WTC11 (cell line): Measurements from ENCODE around the gene CDK6. TPM values are rescaled to one million over a fixed set of nuclear protein-coding genes. Genes with fewer than 3 reads are reported as not detected.

Source experiments
- ATAC-seq: fragments of 200-7000 bp; cut with Tn5 transposase; 2 replicates; pipeline ENCODE4 v1.10.0; 2021; ENCODE audit warnings: mild to moderate bottlenecking, moderate library complexity
- CTCF ChIA-PET: fragments of 300-600 bp; sonication (Branson Sonifier 250); formaldehyde crosslinking; loops from one replicate; lab custom pipeline; 2021; ENCODE audit warnings: antibody characterized with exemption; lab: Charles Lee
- POLR2A ChIA-PET: fragments of 350-600 bp; sonication (Branson Sonifier 250); formaldehyde crosslinking; loops from one replicate; lab custom pipeline; 2021; ENCODE audit warnings: antibody characterized with exemption; lab: Charles Lee
- DNase-seq: peaks from one replicate; pipeline ENCODE4 v3.0.0; 2021; ENCODE audit warnings: low spot score
- H3K27ac Mint-ChIP-seq: 2 replicates; pipeline ENCODE4 v1.8.0; 2021; ENCODE audit warnings: mixed read lengths
- H3K27me3 Mint-ChIP-seq: 2 replicates; pipeline ENCODE4 v1.8.0; 2021; ENCODE audit warnings: low read depth, mild to moderate bottlenecking, moderate library complexity, mixed read lengths
- H3K36me3 Mint-ChIP-seq: 2 replicates; pipeline ENCODE4 v1.8.0; 2021; ENCODE audit warnings: mixed read lengths
- H3K4me1 Mint-ChIP-seq: 2 replicates; pipeline ENCODE4 v1.8.0; 2022; ENCODE audit warnings: mixed read lengths
- H3K4me3 Mint-ChIP-seq: 2 replicates; pipeline ENCODE4 v1.8.0; 2021; ENCODE audit warnings: mild to moderate bottlenecking, moderate library complexity, mixed read lengths
- H3K9me3 Mint-ChIP-seq: 2 replicates; pipeline ENCODE4 v1.8.0; 2021; ENCODE audit warnings: mixed read lengths
- EMX1 ChIP-seq: fragments of 250-450 bp; sonication (Bioruptor Pico); IDR thresholded peaks from 2 replicates; pipeline ENCODE4 v1.8.0; 2021; ENCODE audit warnings: mild to moderate bottlenecking
- ERG ChIP-seq: fragments of 250-450 bp; sonication (Bioruptor Pico); IDR thresholded peaks from 2 replicates; pipeline ENCODE4 v1.8.0; 2021; ENCODE audit warnings: mild to moderate bottlenecking
- GTF2I ChIP-seq: fragments of 250-450 bp; sonication (Bioruptor Pico); conservative IDR thresholded peaks from 2 replicates; pipeline ENCODE4 v1.4.0; 2021; ENCODE audit warnings: mild to moderate bottlenecking
- ZNF232 ChIP-seq: sonication (generic); formaldehyde crosslinking; IDR thresholded peaks from 2 replicates; pipeline ENCODE4 v1.8.0; 2022; ENCODE audit warnings: mild to moderate bottlenecking, missing genetic modification reagents
- total RNA-seq: library from RNA; stranded (reverse); gene quantifications from 3 replicates; pipeline ENCODE4 v1.2.3, GENCODE V29; 2021
- TF ChIP-seq, protein P1 (sequence below): fragments of 250-450 bp; sonication (Bioruptor Pico); conservative IDR thresholded peaks from 2 replicates; pipeline ENCODE4 v1.9.0; 2021; ENCODE audit warnings: mild to moderate bottlenecking
- TF ChIP-seq, protein P2 (sequence below): fragments of 250-450 bp; sonication (Bioruptor Pico); IDR thresholded peaks from 2 replicates; pipeline ENCODE4 v1.9.0; 2021; ENCODE audit warnings: mild to moderate bottlenecking, borderline replicate concordance
- TF ChIP-seq, protein P3 (sequence below): fragments of 250-450 bp; sonication (Bioruptor Pico); IDR thresholded peaks from 2 replicates; pipeline ENCODE4 v2.1.2; 2022; ENCODE audit warnings: mild to moderate bottlenecking, moderate library complexity
- TF ChIP-seq, protein P4 (sequence below): fragments of 200-600 bp; IDR thresholded peaks from 2 replicates; pipeline ENCODE4 v1.8.0; 2022; ENCODE audit warnings: antibody characterized with exemption
- TF ChIP-seq, protein P5 (sequence below): sonication (generic); formaldehyde crosslinking; IDR thresholded peaks from 2 replicates; pipeline ENCODE4 v1.8.1; 2022; ENCODE audit warnings: low read depth, mild to moderate bottlenecking, moderate library complexity, missing genetic modification reagents, borderline replicate concordance

CDK6 gene
- total RNA-seq, 1 experiment from 2014 or later: 47.2 TPM

- CTCF ChIA-PET: no interaction called here
- POLR2A ChIA-PET: no interaction called here
Observed at GRCh38 chr7:92560602-92561001, 275.8 kb downstream of the CDK6 start.

DNA sequence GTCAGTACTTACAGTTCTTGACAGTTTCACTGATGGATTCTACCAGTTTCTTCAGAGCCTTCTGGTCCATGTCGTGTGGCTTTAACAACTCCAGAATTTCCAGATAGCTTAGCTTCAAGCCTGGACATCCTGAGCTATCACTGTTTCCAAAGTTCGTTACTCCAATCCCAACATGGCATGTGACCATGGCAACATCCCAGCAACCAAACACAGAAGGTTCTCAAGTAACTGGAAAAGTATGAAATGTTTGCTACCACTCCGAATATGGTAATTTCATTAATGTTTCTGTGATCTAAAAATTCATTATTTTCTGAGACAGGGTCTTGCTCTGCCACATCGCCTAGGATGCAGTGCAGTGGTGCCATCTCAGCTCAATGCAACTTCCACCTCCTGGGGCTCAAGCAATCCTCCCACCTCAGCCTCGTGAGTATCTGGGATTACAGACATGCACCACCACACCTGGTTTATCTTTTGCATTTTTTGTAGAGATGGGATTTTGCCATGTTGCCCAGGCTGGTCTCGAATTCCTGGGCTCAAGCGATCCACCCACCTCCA, 278.5 kb downstream of the CDK6 start:
- ATAC-seq (peak; percentile 27), DNase-seq (no peak)
- TF ChIP-seq, protein P1, sequence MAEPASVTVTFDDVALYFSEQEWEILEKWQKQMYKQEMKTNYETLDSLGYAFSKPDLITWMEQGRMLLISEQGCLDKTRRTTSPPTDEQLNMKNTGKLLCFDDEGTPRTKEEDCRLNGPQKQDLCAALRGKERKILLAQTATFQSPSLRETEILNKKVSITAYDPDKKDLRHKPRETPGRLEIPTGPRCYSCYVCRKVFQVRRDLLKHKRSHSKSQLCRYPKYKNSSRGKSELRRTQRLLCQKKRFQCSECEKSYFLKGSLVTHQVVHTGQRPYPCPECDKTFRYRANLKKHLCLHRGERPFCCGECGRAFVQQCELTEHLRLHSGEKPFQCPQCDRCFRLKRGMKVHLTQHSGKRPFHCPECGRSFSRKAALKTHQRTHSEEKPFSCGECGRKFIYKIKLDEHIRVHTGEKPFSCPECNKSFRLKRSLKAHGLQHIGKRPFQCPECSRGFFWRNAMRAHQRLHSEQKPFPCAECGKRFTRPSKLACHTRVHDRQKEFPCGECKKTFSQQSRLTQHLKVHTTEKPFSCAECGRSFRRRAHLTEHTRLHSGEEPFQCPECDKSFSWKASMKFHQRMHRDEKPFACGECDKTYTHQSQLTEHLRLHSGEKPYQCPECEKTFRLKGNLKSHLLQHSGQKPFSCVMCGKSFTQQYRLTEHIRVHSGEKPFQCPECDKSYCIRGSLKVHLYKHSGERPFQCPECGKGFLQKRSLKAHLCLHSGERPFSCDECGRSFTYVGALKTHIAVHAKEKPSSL (CRISPR knock-in tag): 0 out of 2 replicates have a peak, but pooled peaks have one; percentile 39
- TF ChIP-seq ZNF232 (CRISPR knock-in tag) (no peak), ERG (CRISPR knock-in tag) (peak; percentile 59), EMX1 (CRISPR knock-in tag) (peak; percentile 73; the same call in 1 of the 2 replicates), GTF2I (CRISPR knock-in tag) (no peak)
- TF ChIP-seq, protein P2, sequence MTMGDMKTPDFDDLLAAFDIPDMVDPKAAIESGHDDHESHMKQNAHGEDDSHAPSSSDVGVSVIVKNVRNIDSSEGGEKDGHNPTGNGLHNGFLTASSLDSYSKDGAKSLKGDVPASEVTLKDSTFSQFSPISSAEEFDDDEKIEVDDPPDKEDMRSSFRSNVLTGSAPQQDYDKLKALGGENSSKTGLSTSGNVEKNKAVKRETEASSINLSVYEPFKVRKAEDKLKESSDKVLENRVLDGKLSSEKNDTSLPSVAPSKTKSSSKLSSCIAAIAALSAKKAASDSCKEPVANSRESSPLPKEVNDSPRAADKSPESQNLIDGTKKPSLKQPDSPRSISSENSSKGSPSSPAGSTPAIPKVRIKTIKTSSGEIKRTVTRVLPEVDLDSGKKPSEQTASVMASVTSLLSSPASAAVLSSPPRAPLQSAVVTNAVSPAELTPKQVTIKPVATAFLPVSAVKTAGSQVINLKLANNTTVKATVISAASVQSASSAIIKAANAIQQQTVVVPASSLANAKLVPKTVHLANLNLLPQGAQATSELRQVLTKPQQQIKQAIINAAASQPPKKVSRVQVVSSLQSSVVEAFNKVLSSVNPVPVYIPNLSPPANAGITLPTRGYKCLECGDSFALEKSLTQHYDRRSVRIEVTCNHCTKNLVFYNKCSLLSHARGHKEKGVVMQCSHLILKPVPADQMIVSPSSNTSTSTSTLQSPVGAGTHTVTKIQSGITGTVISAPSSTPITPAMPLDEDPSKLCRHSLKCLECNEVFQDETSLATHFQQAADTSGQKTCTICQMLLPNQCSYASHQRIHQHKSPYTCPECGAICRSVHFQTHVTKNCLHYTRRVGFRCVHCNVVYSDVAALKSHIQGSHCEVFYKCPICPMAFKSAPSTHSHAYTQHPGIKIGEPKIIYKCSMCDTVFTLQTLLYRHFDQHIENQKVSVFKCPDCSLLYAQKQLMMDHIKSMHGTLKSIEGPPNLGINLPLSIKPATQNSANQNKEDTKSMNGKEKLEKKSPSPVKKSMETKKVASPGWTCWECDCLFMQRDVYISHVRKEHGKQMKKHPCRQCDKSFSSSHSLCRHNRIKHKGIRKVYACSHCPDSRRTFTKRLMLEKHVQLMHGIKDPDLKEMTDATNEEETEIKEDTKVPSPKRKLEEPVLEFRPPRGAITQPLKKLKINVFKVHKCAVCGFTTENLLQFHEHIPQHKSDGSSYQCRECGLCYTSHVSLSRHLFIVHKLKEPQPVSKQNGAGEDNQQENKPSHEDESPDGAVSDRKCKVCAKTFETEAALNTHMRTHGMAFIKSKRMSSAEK (CRISPR knock-in tag): peak; percentile 37; the same call in 1 of the 2 replicates
- TF ChIP-seq, protein P3, sequence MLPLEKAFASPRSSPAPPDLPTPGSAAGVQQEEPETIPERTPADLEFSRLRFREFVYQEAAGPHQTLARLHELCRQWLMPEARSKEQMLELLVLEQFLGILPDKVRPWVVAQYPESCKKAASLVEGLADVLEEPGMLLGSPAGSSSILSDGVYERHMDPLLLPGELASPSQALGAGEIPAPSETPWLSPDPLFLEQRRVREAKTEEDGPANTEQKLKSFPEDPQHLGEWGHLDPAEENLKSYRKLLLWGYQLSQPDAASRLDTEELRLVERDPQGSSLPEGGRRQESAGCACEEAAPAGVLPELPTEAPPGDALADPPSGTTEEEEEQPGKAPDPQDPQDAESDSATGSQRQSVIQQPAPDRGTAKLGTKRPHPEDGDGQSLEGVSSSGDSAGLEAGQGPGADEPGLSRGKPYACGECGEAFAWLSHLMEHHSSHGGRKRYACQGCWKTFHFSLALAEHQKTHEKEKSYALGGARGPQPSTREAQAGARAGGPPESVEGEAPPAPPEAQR (CRISPR knock-in tag): no peak
- POLR2A ChIA-PET: no interaction called here
- H3K36me3 Mint-ChIP-seq: peaks cover 4% of the 10 kb centered on the region
- no peaks in the 10 kb centered on the region for H3K27me3 Mint-ChIP-seq
- CTCF ChIA-PET: interaction anchor here (0.5 to 2.0 kb wide), 3 partner anchors 14 to 323 kb away, joined by 3 to 6 read pairs (median 4); partner anchors contain the start of genes PEX1 and RBM48
- no peaks in the 10 kb centered on the region for H3K9me3 Mint-ChIP-seq
- no peaks in the 10 kb centered on the region for H3K4me1 Mint-ChIP-seq
- no peak overlapping the region for H3K4me3 Mint-ChIP-seq
- H3K27ac Mint-ChIP-seq: peak overlapping the region; percentile 61

More at GRCh38 chr7:92560602-92561001, 275.8 kb downstream of the CDK6 start:
- no peak overlapping the region for H3K4me3 Mint-ChIP-seq
- no peaks in the 10 kb centered on the region for H3K27me3 Mint-ChIP-seq
- no peaks in the 10 kb centered on the region for H3K4me1 Mint-ChIP-seq
- TF ChIP-seq, protein P4, sequence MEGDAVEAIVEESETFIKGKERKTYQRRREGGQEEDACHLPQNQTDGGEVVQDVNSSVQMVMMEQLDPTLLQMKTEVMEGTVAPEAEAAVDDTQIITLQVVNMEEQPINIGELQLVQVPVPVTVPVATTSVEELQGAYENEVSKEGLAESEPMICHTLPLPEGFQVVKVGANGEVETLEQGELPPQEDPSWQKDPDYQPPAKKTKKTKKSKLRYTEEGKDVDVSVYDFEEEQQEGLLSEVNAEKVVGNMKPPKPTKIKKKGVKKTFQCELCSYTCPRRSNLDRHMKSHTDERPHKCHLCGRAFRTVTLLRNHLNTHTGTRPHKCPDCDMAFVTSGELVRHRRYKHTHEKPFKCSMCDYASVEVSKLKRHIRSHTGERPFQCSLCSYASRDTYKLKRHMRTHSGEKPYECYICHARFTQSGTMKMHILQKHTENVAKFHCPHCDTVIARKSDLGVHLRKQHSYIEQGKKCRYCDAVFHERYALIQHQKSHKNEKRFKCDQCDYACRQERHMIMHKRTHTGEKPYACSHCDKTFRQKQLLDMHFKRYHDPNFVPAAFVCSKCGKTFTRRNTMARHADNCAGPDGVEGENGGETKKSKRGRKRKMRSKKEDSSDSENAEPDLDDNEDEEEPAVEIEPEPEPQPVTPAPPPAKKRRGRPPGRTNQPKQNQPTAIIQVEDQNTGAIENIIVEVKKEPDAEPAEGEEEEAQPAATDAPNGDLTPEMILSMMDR: no peak
- TF ChIP-seq, protein P5, sequence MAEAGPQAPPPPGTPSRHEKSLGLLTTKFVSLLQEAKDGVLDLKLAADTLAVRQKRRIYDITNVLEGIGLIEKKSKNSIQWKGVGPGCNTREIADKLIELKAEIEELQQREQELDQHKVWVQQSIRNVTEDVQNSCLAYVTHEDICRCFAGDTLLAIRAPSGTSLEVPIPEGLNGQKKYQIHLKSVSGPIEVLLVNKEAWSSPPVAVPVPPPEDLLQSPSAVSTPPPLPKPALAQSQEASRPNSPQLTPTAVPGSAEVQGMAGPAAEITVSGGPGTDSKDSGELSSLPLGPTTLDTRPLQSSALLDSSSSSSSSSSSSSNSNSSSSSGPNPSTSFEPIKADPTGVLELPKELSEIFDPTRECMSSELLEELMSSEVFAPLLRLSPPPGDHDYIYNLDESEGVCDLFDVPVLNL (CRISPR knock-in tag): no peak
- ATAC-seq: no peak
- peaks cover 7% of the 10 kb centered on the region for H3K36me3 Mint-ChIP-seq
- no peak for DNase-seq
- H3K9me3 Mint-ChIP-seq: no peaks in the 10 kb centered on the region
- H3K27ac Mint-ChIP-seq: no peak overlapping the region
